Heart right ventricle (tissue), 16 donors: ENCODE results near the gene RASAL1. TPM values are rescaled to one million over a fixed set of nuclear protein-coding genes. Genes with fewer than 3 reads are reported as not detected.

ENCODE experiments used
- ATAC-seq, 8 donors: fragments of 200-7000 bp; cut with Tn5 transposase; one replicate each; pipeline ENCODE4 v1.9.1; 2020; ENCODE audit warnings: mild to moderate bottlenecking in 8 of 8, moderate library complexity in 8 of 8, moderate number of reproducible peaks in 1 of 8
- DNase-seq, 2 donors: peaks; one replicate each; pipeline ENCODE4 v3.0.0-alpha.2; 2020
- H3K27ac ChIP-seq, 10 donors: fragments of 200-600 bp; sonication (generic) in 2 of 10; one replicate each; pipeline versions ENCODE4 v1.5.0 to v1.8.0; 2020 to 2022; ENCODE audit warnings: mild to moderate bottlenecking in 3 of 10
- H3K27me3 ChIP-seq, 7 donors: fragments of 200-600 bp; one replicate each; pipeline ENCODE4 v1.8.0; 2021 to 2022; ENCODE audit warnings: mild to moderate bottlenecking in 2 of 7
- H3K36me3 ChIP-seq, 9 donors: fragments of 200-600 bp; sonication (generic) in 1 of 9; one replicate each; pipeline versions ENCODE4 v1.5.0 to v1.8.0; 2020 to 2022; ENCODE audit warnings: mild to moderate bottlenecking in 2 of 9
- H3K4me1 ChIP-seq, 9 donors: fragments of 200-600 bp; sonication (generic) in 1 of 9; one replicate each; pipeline versions ENCODE4 v1.5.0 to v1.8.0; 2020 to 2022; ENCODE audit warnings: mild to moderate bottlenecking in 4 of 9
- H3K4me3 ChIP-seq, 10 donors: fragments of 200-600 bp; sonication (generic) in 2 of 10; one replicate each; pipeline versions ENCODE4 v1.5.0 to v1.8.0; 2020 to 2022; ENCODE audit warnings: mild to moderate bottlenecking in 7 of 10, moderate library complexity in 2 of 10
- H3K9me3 ChIP-seq, 11 donors: fragments of 200-600 bp in 10 of 11; sonication (generic) in 2 of 11; one replicate each; pipeline versions ENCODE4 v1.5.0 to v1.8.0; 2013 to 2022; ENCODE audit warnings: mild to moderate bottlenecking in 2 of 11, control low read depth in 1 of 11, moderate library complexity in 1 of 11
- CTCF ChIP-seq, 9 donors: fragments of 200-600 bp; sonication (generic) in 2 of 9; IDR thresholded peaks; one replicate each; pipeline versions ENCODE4 v1.5.0 to v1.8.0; 2021 to 2022; ENCODE audit warnings: antibody characterized with exemption in 9 of 9, mild to moderate bottlenecking in 5 of 9, moderate library complexity in 1 of 9
- WGBS, 2 donors: extraction: QIAGEN DNeasy Blood & Tissue Kit; methylation state at CpG; one replicate each; pipeline ENCODE4 v1.1.7; 2013; ENCODE audit warnings: inconsistent platforms in 1 of 2; 5-methylcytosine and 5-hydroxymethylcytosine counted together
- intact Hi-C, 10 donors: fragments of 100-400 bp; cut with DNase I; formaldehyde crosslinking; loops; one replicate each; pipeline versions ENCODE4 v1.11.1 to v1.14.2; 2022
- polyA plus RNA-seq, 2 donors: library from polyadenylated mRNA; stranded (reverse); fragments of 200-250 nt; gene quantifications; one replicate each; pipeline ENCODE4 v1.2.3, GENCODE V29; 2013
- total RNA-seq, 10 donors: library from RNA; stranded (reverse); fragmentation: NEBNext Ultra II Directional in 3 of 10; extraction: Animal tissue kit (Norgen Biotek cat#: 25700) in 3 of 10; gene quantifications; one replicate each; pipeline versions ENCODE4 v1.2.1 to v1.2.4, GENCODE V29; 2021 to 2023
- donor health status: Arrhythmogenic right ventricular cardiomyopathy.
- donor health status: ischemic (EF 13 %, LVEDD 7.1; RV severe dilation, severe dysfunction).
- donor health status: healthy with polysubstance abuse.
- donor health status: DM: no; HTN: yes; CAD: no.
- donor health status: DM: no; HTN: no; CAD: no.
- donor health status: ischemic (EF 25% LVEDD 6.9; RV normal size, moderate dysfunction).
- donor health status: ischemic (EF 25% LVEDD 5.7; RV mildly dilated, moderate dysfunction).
- donor health status: healthy.
- donor health status: DM: yes; HTN: yes; CAD: no.
- donor health status: Ischemic cardiomyopathy.
- donor health status: ischemic (EF 35%, LVEDD 5.7; RV mildly dilated, moderate dysfunction).
- donor health status: nonischemic (EF 11% LVEDD 7.7; RV severe dilation, severe dysfunction).
- donor health status: DM: yes; HTN: yes; CAD: no.
- donor health status: PGD.
- donor health status: ischemic (EF 29% LVEDD 5.4; RV normal size, mild dysfunction).
- donor health status: nonischemic (EF 23%, LVEDD 6.1; RV moderate dilation, normal function).

Gene RASAL1
- total and polyA plus RNA-seq, 12 donors: not detected

GRCh38 chr12:113170926-113171325, 35.4 kb upstream of the RASAL1 start:
- H3K9me3 ChIP-seq: no peaks in the 10 kb centered on the region
- ATAC-seq: no peak
- intact Hi-C loops: loop anchor here in 2 of 10 donors (5.0 to 10.0 kb wide), 2 partner anchors 124 to 176 kb away; no protein-coding TSS in a partner anchor

DNA sequence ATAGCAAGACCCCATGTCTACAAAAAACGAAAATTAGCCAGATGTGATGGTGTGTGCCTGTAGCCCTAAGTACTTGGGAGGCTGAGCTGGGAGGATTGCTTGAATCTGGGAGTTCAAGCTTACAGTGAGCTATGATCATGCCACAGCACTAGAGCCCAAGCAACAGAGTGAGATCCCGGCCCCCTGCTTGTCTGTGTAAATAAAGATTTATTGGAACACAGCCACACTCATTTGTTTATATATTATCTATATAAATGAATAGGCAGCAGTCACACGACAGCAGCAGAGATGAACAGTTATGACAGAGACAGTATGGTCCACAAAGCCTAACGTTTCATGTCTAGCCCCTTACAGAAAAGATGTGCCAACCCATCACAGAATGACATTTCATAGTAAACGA, 34.9 kb upstream of the RASAL1 start:
- 95 to 96% methylated on average over 5 of the region's 5 CpGs for WGBS, 2 donors
- Histone ChIP-seq H3K27ac (no peak overlapping the region), H3K4me1 (no peaks in the 10 kb centered on the region), H3K4me3 (no peak overlapping the region), H3K36me3 (peaks cover 10 to 100% (median 81%) of the 10 kb centered on the region in 9 donors), H3K27me3 (no peaks in the 10 kb centered on the region), H3K9me3 (no peaks in the 10 kb centered on the region)
- intact Hi-C loops: loop anchor here in 2 of 10 donors (5.0 to 10.0 kb wide), 2 partner anchors 123 to 176 kb away; no protein-coding TSS in a partner anchor
- no peak for ATAC-seq
- no peak for TF ChIP-seq CTCF (IDR thresholded peaks at IDR 0.05)
- no peak for DNase-seq

More at GRCh38 chr12:113170926-113171325, 35.4 kb upstream of the RASAL1 start:
- H3K36me3 ChIP-seq: peaks cover 7 to 100% (median 77%) of the 10 kb centered on the region in 9 donors
- WGBS, 2 donors: 91 to 94% methylated on average over 4 of the region's 4 CpGs
- no peak for DNase-seq
- H3K27me3 ChIP-seq: no peaks in the 10 kb centered on the region
- H3K4me3 ChIP-seq: no peak overlapping the region
- H3K27ac ChIP-seq: no peak overlapping the region
- no peak for TF ChIP-seq CTCF (IDR thresholded peaks at IDR 0.05)
- no peaks in the 10 kb centered on the region for H3K4me1 ChIP-seq

DNA sequence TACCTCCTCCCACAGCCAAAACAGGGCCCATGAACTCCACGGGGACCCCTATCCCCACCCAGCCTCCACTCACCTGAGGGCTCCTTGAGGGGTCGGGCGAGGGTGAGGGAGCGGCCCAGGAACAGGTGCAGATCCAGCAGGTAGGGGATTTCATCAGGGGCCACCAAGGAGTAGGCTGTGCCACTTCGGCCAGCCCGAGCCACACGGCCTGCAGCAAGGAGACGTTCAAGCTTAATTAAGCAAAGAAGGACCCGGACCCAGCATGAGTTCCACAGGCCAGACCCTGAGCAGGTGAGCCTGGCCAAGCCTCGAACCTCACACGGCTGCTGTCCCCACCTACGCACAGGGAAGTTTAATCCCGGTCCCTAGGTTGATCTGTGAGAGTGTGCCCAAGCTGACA, 34.1 kb upstream of the RASAL1 start:
- ATAC-seq: no peak
- Histone ChIP-seq H3K27ac (no peak overlapping the region), H3K27me3 (no peaks in the 10 kb centered on the region), H3K4me3 (no peak overlapping the region), H3K4me1 (no peaks in the 10 kb centered on the region), H3K36me3 (peaks cover 12 to 100% (median 87%) of the 10 kb centered on the region in 9 donors), H3K9me3 (no peaks in the 10 kb centered on the region)
- intact Hi-C loops: loop anchor here in 2 of 10 donors (5.0 to 10.0 kb wide), 2 partner anchors 122 to 175 kb away; no protein-coding TSS in a partner anchor
- no peak for DNase-seq
- no peak for TF ChIP-seq CTCF (IDR thresholded peaks at IDR 0.05)
- 97 to 99% methylated on average over 13 of the region's 13 CpGs for WGBS, 2 donors

GRCh38 chr12:113167868-113168267, 32.3 kb upstream of the RASAL1 start:
- no peaks in the 10 kb centered on the region for H3K27me3 ChIP-seq
- no peak overlapping the region for H3K4me3 ChIP-seq
- DNase-seq: no peak
- 93 to 95% methylated on average over 10 of the region's 10 CpGs for WGBS, 2 donors
- no peaks in the 10 kb centered on the region for H3K9me3 ChIP-seq
- intact Hi-C loops: no loop called here
- H3K36me3 ChIP-seq: peaks cover 11 to 100% (median 96%) of the 10 kb centered on the region in 9 donors
- no peak overlapping the region for H3K27ac ChIP-seq
- no peaks in the 10 kb centered on the region for H3K4me1 ChIP-seq
- TF ChIP-seq CTCF (IDR thresholded peaks at IDR 0.05): no peak
- no peak for ATAC-seq
